Colon (tissue), 2 donors: Measurements from ENCODE around the gene CCDC83.
"Not testable (repeated sequence)": the region's sequence is repeated elsewhere in the genome, so short reads cannot be mapped to it uniquely, and the experiment has no call there.

Experiments
- FAIRE-seq: peaks from 2 replicates; lab custom pipeline; 2012; peaks lifted over from hg19 to GRCh38; lab: Jason Lieb, UNC
- donor health status: control.
- donor health status: control.

CCDC83 gene

DNA sequence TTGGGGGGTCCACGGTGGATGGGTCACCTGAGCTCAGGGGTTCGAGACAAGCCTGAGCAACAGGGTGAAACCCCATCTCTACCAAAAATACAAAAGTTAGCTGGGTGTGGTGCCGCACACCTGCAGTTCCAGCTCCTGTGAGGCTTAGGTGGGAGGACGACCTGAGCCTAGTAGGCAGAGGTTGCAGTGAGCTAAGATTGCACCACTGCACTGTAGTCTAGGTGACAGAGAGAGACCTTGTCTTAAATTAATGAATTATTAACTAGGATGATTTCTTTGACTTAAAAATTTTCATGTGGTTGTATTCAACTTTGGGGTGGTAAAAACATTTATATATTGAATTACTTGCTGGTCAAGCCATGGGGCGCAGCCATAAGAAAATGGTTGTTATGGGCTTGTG, 33.9 kb downstream of the CCDC83 start:
- FAIRE-seq = no peak

- no peak for FAIRE-seq
Observed at GRCh38 chr11:85889676-85890579, 34.7 kb downstream of the CCDC83 start.

GRCh38 chr11:85893395-85893794, 38.2 kb downstream of the CCDC83 start:
- no peak for FAIRE-seq

GRCh38 chr11:85896876-85897275, 41.7 kb downstream of the CCDC83 start:
- no peak for FAIRE-seq

DNA sequence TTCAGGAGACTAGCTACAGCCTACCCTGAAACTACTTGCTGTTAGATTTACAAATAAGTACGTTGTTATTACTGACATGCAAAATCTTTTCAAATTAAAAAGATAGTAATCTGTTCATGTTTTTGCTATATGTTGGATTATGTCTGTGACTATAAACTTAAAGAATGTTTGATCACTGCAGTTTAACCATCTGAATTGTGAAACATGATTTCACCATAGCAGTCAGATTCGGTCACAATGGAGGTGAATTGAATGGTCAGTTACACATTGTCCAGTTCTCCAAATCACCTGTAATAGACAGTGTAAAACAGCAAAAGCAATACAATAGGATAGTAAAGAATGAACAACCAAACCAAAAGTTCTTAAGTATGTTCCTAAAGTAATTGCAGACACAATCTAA, 43.3 kb downstream of the CCDC83 start:
- FAIRE-seq = no peak

DNA sequence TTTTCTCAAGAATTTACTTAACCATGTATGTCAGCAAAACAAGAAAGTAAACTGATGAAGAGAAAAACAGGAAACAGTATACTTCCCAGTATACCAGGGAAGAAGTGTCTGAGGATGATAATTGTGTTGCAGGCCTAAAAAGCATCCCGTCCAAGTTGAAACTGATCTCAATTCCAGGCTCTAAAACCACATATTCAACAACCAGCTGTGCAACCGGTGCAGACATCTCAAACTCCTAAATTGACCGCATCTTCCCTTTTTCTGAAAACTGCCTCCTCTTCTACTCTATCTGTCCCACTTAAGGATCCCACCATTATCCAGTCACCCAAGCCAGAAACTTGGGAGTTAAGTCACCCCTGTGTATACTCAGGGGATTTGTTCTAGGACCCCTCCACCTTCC, 47.2 kb downstream of the CCDC83 start:
- FAIRE-seq = no peak

- no peak for FAIRE-seq
Observed at GRCh38 chr11:85903406-85903805, 48.2 kb downstream of the CCDC83 start.

DNA sequence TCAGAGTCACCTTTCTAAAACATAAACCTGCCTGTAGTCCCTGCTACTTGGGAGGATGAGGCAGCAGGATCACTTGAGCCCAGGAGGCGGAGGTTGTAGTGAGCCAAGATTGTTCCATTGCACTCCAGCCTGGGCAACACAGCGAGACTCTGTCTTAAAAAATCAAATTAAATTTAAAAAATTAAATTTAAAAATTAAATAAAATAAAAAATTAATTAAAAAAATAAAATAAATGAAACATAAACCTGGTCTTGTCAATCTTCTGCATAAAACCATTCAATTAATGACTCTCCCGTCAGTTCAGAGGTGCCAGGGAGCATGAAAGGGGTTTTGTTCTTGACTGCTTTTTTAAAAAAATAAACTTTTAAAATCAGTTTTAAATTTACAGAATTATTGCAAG, 48.6 kb downstream of the CCDC83 start:
- no peak for FAIRE-seq

GRCh38 chr11:85912414-85912813, 57.2 kb downstream of the CCDC83 start:
- FAIRE-seq = no peak

- FAIRE-seq = no peak
Observed at GRCh38 chr11:85913513-85913912, 58.3 kb downstream of the CCDC83 start.

DNA sequence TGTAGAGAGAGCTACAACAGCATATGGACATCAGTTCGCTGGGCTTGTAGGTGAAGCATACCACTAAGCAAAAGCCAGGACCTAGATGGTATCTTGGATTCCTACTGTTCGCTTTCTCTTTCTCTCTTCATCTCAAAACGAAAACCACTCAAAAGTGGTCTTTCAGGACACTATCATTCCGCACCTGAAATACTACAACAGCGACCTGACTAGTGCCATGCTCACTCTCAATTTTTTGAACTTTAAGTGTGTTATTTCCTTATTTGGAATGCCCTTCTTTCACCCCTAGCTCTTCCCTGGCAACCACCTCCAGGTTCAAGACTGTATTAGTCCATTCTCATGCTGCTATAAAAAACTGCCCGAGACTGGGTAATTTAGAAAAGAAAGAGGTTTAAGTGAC, 59.2 kb downstream of the CCDC83 start:
- no peak for FAIRE-seq

DNA sequence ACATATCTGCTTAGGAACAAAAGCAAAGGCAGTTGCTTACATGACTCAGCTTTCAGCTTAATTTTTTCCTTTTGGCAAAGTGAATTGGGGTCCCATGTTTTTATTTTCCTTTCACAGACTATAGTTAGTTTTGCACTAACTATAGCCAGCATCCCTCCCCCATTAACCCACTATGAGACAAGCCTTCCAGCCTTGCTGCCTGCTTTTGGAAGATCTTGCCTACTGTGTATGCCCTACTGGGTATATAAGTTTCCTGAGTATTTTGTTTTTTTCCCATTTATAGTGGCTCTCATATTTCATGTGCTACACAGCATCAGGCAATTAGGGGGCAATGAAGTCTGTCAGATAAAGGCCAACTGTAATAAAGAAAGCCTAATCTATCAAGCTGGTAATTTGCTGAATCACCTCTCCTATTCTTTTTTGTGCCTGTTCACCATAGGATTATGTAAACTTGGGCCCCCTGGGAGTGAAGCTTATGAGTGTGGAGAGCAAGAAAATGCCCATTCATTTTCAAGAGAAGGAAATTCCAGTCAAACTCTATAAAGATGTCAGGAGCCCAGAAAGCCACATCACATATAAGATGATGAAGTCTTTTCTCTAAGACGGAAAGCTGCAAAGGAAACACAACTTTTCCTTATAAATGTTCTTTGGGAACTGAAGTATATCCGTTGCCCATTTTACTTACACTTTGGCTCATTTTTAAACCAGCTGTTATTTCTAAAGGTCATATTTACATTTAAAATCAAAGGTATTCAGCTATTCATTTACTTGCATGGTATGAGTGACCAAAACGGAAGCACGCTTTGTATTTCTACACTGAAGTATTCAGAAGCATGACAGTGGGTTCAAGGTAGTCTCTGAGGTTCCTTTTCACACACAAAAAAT, 64.0 kb downstream of the CCDC83 start:
- no peak for FAIRE-seq

GRCh38 chr11:85922367-85922766, 67.2 kb downstream of the CCDC83 start:
- no peak for FAIRE-seq

- FAIRE-seq = no peak
Observed at GRCh38 chr11:85923455-85923854, 68.3 kb downstream of the CCDC83 start.

DNA sequence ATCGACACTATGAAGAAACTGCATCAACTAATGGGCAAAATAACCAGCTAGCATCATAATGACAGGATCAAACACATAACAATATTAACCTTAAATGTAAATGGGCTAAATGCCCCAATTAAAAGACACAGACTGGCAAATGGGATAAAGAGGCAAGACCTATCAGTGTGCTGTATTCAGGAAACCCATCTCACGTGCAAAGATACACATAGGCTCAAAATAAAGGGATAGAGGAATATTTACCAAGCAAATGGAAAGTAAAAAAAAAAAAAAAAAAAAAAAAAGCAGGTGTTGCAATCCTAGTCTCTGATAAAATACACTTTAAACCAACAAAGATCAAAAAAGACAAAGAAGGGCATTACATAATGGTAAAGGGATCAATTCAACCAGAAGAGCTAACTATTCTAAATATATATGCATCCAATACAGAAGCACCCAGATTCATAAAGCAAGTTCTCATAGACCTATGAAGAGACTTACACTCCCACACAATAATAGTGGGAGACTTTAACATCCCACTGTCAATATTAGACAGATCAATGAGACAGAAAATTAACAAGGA, 71.6 kb downstream of the CCDC83 start:
- FAIRE-seq = not testable (repeated sequence)

DNA sequence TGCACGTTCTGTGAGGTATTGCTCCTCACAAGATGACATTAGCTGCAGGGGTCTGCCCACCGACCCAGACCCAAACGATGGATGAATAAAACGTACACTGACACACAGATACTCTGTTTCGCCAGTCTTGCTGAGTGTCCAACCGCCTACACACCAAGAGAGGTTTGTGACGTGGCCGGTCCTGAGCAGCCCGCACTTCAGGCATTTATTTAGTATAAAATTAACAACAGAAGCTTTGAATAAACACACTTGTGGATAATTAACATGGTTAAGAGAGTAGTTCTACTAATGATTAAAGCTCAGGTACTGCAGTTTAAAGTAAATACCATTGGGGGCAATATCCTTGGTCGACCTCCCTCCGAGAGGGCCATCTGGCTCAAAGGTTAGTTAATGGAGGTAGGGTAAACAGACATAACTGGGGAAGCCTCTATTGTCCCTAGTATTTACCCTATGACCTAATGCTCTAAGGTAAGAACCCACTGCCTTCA, 75.7 kb downstream of the CCDC83 start:
- no peak for FAIRE-seq

DNA sequence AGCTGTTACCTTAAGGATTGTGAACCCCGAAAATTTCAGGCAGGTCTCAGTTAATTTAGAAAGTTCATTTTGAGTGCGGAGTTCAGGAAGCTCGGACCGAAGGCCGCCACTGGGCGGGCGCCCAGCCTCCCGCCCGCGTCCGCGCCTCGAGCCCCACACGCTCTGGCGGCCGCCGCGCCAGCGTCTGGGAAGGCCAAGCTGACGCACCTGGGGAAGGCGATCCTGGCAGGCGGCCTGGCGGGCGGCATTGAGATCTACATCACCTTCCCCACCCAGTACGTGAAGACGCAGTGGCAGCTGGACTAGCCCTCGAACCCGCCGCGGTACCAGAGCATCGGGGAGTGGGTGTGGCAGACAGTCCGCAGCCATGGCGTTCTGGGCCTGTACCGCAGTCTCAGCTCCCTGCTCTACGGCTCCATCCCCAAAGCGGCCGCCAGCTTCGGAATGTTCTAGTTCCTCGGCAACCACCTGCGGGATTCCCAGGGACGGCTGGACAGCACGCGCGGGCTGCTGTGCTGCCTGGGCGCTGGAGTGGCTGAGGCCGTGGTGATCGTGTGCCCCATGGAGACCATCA, 79.5 kb downstream of the CCDC83 start:
- no peak for FAIRE-seq

DNA sequence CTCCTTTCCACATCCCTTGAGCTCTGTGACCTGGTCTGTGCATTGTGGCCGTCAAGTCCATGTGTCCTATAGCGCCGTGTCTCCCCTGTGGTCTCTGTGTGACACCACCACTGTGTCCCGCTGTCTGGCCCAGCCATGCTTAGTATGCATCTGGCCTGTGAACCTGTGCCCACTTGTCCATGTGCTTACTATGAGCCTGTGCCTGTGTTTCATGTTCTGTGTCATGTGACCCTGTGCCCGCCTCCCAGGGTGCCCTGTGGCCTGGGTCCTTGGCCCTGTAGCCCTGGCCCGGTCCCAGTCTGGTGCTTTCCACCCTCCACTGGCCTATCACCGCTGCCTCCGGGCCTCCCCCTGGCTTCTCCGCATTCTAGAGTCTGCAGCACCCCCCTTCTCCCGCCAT, 80.6 kb downstream of the CCDC83 start:
- FAIRE-seq = no peak

- FAIRE-seq = no peak
Observed at GRCh38 chr11:85937835-85938234, 82.7 kb downstream of the CCDC83 start.

DNA sequence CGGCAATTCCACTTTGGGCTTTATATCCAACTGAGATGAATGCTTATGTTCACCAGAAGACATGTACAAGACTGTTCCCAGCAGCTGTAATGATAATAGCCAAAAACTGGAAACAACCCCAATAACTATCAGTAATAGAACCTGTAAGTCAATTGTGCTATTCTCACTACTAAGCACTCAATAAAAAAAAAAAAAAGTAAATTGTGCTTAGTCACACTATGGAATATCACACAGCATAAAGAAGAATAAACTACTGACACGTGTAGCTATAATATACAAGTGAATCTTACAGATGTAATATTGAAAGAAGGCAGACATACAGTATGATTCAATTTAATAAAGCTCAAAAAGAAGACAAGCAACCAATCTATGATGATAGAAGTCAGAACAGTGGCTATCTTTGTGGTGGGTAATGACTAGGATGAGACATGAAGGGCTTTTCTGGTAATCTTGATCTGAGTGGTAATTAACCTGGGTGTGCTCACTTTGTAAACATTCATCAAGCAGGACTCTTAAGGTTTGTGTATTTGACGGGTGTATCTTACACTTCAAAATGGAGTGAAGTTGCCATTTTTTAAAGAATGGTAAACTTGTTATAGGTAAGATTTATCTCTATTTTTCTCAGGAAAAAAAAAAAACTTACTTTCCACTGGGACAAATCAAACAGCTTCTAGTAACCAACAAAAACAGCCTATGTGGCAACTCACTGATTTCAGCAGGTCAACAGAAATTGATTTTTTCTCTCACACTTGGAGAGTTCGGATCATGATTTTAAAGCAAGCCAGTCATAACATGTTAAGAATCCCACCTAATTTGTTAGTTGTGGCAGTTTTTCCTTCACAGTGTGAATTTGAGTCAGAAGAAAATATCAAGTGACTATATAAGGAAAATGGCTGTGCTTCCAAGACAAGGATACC, 84.2 kb downstream of the CCDC83 start:
- no peak for FAIRE-seq

- FAIRE-seq = no peak
Observed at GRCh38 chr11:85941380-85941973, 86.3 kb downstream of the CCDC83 start.
